Loucy (cell line): Measurements from ENCODE around the gene CCDC85C.
A peak's percentile ranks its signal among the peaks of the same experiment; 100 is the strongest.

Source experiments
- H2AFZ ChIP-seq: fragments of 200-600 bp; sonication (generic); 2 replicates; pipeline ENCODE4 v1.6.0; 2016; ENCODE audit warnings: antibody characterized with exemption, mild to moderate bottlenecking, low read length, moderate library complexity
- H3F3A ChIP-seq: fragments of 200-600 bp; 2 replicates; pipeline ENCODE4 v1.6.0; 2016; ENCODE audit warnings: antibody characterized with exemption, low read depth, mild to moderate bottlenecking
- H3K27me3 ChIP-seq: fragments of 200-600 bp; sonication (generic); 2 replicates; pipeline ENCODE4 v1.6.1; 2014; ENCODE audit warnings: low read length, mild to moderate bottlenecking; ENCODE audit not compliant: insufficient read depth, poor library complexity, severe bottlenecking
- H3K36me3 ChIP-seq: fragments of 200-600 bp; sonication (generic); 2 replicates; pipeline ENCODE4 v1.6.1; 2016; ENCODE audit warnings: low read length; ENCODE audit not compliant: insufficient read depth
- H3K4me1 ChIP-seq: fragments of 200-600 bp; sonication (generic); 2 replicates; pipeline ENCODE4 v1.5.1; 2014; ENCODE audit warnings: low read length, mild to moderate bottlenecking; ENCODE audit not compliant: insufficient read depth, poor library complexity, severe bottlenecking
- H3K4me2 ChIP-seq: fragments of 200-600 bp; sonication (generic); 2 replicates; pipeline ENCODE4 v1.6.0; 2014; ENCODE audit warnings: antibody characterized with exemption, low read length, low read depth, mild to moderate bottlenecking; ENCODE audit not compliant: poor library complexity, severe bottlenecking
- H3K4me3 ChIP-seq: fragments of 200-600 bp; sonication (generic); 2 replicates; pipeline ENCODE4 v1.5.1; 2014; ENCODE audit warnings: low read length, mild to moderate bottlenecking, mixed read lengths; ENCODE audit not compliant: poor library complexity, severe bottlenecking
- H3K79me2 ChIP-seq: fragments of 200-600 bp; sonication (generic); 2 replicates; pipeline ENCODE4 v1.6.1; 2014; ENCODE audit warnings: low read length; ENCODE audit not compliant: insufficient read depth
- H3K9ac ChIP-seq: fragments of 200-600 bp; sonication (generic); 2 replicates; pipeline ENCODE4 v1.6.0; 2014; ENCODE audit warnings: mild to moderate bottlenecking, low read depth, low read length, moderate library complexity; ENCODE audit not compliant: poor library complexity, severe bottlenecking
- H3K9me2 ChIP-seq: fragments of 200-600 bp; sonication (generic); replicated peaks from 2 replicates; pipeline ENCODE4 v1.6.1; 2016; ENCODE audit warnings: low read depth, low read length, mixed read lengths
- H3K9me3 ChIP-seq: fragments of 200-600 bp; sonication (generic); 2 replicates; pipeline ENCODE4 v1.6.1; 2014; ENCODE audit warnings: mild to moderate bottlenecking, antibody characterized with exemption, low read length, low read depth; ENCODE audit not compliant: insufficient read depth
- H4K20me1 ChIP-seq: fragments of 200-600 bp; sonication (generic); 2 replicates; pipeline ENCODE4 v1.6.0; 2014; ENCODE audit warnings: antibody characterized with exemption, low read length, mild to moderate bottlenecking; ENCODE audit not compliant: insufficient read depth, poor library complexity, severe bottlenecking
- EZH2phosphoT487 ChIP-seq: fragments of 200-600 bp; IDR thresholded peaks from 2 replicates; pipeline ENCODE4 v1.6.1; 2018; ENCODE audit warnings: antibody characterized with exemption, mild to moderate bottlenecking, moderate library complexity, borderline replicate concordance
- TF ChIP-seq, protein P1 (sequence below): fragments of 200-600 bp; sonication (generic); conservative IDR thresholded peaks from 2 replicates; pipeline ENCODE4 v1.5.1; 2014; ENCODE audit warnings: mild to moderate bottlenecking, antibody characterized with exemption, low read length

The CCDC85C gene

GRCh38 chr14:99472937-99473336 is 131.1 kb downstream of the CCDC85C start:
- H3K4me2 ChIP-seq: peak overlapping the region; percentile 35
- H3K4me3 ChIP-seq: no peak overlapping the region
- no peaks in the 10 kb centered on the region for H3K36me3 ChIP-seq
- no peaks in the 10 kb centered on the region for H3F3A ChIP-seq
- H3K9me3 ChIP-seq: no peaks in the 10 kb centered on the region
- no peak overlapping the region for H3K9ac ChIP-seq
- TF ChIP-seq, protein P1, sequence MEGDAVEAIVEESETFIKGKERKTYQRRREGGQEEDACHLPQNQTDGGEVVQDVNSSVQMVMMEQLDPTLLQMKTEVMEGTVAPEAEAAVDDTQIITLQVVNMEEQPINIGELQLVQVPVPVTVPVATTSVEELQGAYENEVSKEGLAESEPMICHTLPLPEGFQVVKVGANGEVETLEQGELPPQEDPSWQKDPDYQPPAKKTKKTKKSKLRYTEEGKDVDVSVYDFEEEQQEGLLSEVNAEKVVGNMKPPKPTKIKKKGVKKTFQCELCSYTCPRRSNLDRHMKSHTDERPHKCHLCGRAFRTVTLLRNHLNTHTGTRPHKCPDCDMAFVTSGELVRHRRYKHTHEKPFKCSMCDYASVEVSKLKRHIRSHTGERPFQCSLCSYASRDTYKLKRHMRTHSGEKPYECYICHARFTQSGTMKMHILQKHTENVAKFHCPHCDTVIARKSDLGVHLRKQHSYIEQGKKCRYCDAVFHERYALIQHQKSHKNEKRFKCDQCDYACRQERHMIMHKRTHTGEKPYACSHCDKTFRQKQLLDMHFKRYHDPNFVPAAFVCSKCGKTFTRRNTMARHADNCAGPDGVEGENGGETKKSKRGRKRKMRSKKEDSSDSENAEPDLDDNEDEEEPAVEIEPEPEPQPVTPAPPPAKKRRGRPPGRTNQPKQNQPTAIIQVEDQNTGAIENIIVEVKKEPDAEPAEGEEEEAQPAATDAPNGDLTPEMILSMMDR: no peak
- no peak for TF ChIP-seq EZH2phosphoT487
- peaks cover 44% of the 10 kb centered on the region for H3K4me1 ChIP-seq
- H2AFZ ChIP-seq: no peak overlapping the region
- no peaks in the 10 kb centered on the region for H3K9me2 ChIP-seq
- peaks cover 90% of the 10 kb centered on the region for H4K20me1 ChIP-seq
- peaks cover 98% of the 10 kb centered on the region for H3K79me2 ChIP-seq
- no peaks in the 10 kb centered on the region for H3K27me3 ChIP-seq

DNA sequence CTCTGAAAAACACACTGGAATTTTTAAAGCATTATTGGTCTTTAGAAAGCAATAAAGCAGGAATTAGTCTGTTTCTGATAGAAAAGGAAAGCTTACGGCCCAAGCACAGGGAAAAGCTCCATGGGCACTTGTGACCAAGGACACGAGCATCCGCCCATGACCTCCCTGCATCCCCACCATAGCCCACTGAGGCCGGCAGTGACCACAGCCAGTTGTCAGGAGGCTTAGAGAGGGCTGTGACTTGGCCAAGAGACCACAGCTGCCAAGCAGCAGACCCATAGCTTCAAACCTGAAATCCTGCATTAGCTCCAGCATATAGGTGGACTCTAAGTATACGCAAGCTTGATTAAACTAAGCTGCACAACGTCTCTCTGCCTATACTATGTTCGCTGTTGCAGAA is 132.3 kb downstream of the CCDC85C start:
- no peak for TF ChIP-seq EZH2phosphoT487
- TF ChIP-seq, protein P1: no peak
- H3K27me3 ChIP-seq: no peaks in the 10 kb centered on the region
- H3K79me2 ChIP-seq: peaks cover 98% of the 10 kb centered on the region
- no peaks in the 10 kb centered on the region for H3K9me2 ChIP-seq
- peaks cover 86% of the 10 kb centered on the region for H4K20me1 ChIP-seq
- no peak overlapping the region for H3K4me3 ChIP-seq
- H3K9me3 ChIP-seq: no peaks in the 10 kb centered on the region
- H3K4me2 ChIP-seq: no peak overlapping the region
- no peaks in the 10 kb centered on the region for H3F3A ChIP-seq
- H3K4me1 ChIP-seq: peaks cover 42% of the 10 kb centered on the region
- no peak overlapping the region for H2AFZ ChIP-seq
- no peak overlapping the region for H3K9ac ChIP-seq
- H3K36me3 ChIP-seq: no peaks in the 10 kb centered on the region

- H3F3A ChIP-seq: no peaks in the 10 kb centered on the region
- H3K9me2 ChIP-seq: no peaks in the 10 kb centered on the region
- no peak overlapping the region for H2AFZ ChIP-seq
- H3K4me1 ChIP-seq: peaks cover 34% of the 10 kb centered on the region
- peaks cover 76% of the 10 kb centered on the region for H4K20me1 ChIP-seq
- H3K36me3 ChIP-seq: peaks cover 18% of the 10 kb centered on the region; the same call in 1 of the 2 replicates
- no peak overlapping the region for H3K9ac ChIP-seq
- TF ChIP-seq EZH2phosphoT487: no peak
- TF ChIP-seq, protein P1: no peak
- no peak overlapping the region for H3K4me3 ChIP-seq
- H3K79me2 ChIP-seq: peaks cover 90% of the 10 kb centered on the region
- H3K9me3 ChIP-seq: no peaks in the 10 kb centered on the region
- H3K27me3 ChIP-seq: no peaks in the 10 kb centered on the region
- no peak overlapping the region for H3K4me2 ChIP-seq
Observed at GRCh38 chr14:99468836-99469592, 135.0 kb downstream of the CCDC85C start.
